Placental pericyte (primary cell): Measurements from ENCODE around the gene UBE2J2. TPM values are rescaled to one million over a fixed set of nuclear protein-coding genes. Genes with fewer than 3 reads are reported as not detected.

ENCODE experiments used
- small RNA-seq: library from RNA; depleted of rRNA; stranded (forward); fragments of <200 nt; gene quantifications from one replicate; pipeline ENCODE3, GENCODE V24; 2012; ENCODE audit warnings: low replicate concordance
- total RNA-seq: library from RNA; depleted of rRNA; stranded (reverse); fragments of >200 nt; gene quantifications from 2 replicates; pipeline ENCODE4 v1.2.3, GENCODE V29; 2012

Gene UBE2J2
- 50.1 and 62.3 TPM in 2 replicates for total RNA-seq

DNA sequence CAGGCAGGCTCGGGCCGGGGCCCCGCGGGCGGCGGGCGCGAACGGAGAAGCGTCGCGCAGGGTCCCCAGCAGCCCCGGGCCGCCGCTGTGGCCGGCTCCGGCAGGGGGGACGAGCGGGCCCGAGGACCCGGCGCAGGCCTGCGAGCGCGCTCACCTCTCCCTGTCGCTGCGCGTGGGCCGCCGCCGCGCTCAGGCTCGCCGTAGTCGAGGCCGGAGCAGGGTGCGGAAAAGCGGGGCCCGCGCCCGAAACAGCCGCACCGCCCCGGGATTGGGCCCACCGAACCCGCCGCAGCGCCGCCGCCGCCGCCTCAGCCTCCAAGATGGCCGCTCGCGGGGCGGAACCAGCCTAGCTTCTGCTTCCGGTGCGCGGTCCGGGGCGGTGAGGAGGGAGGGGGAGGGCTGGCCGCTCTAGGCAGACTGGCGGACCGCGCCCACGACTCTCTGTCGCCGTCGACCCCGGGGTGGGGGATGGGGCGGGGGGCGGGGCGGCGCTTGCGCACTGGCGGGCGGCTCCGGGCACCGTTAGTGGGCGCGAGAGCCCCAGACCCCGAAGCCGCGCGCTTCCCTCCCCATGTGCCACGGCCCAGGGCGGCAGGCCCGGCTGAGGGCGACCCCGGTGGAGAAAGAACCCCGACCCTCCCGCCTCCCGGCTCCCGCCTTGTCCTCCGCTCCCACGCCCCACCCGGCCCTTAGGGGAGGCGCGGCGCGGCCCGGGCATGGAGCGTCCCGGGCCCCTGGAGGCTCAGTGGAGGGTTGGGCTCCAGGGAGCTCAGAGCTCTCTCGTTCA is at the start of gene UBE2J2:
Gene UBE2J2, minus strand, starts transcription at position 343 of the 787 bp plus-strand sequence. CDS start 5,862 bp downstream, outside the sequence.

DNA sequence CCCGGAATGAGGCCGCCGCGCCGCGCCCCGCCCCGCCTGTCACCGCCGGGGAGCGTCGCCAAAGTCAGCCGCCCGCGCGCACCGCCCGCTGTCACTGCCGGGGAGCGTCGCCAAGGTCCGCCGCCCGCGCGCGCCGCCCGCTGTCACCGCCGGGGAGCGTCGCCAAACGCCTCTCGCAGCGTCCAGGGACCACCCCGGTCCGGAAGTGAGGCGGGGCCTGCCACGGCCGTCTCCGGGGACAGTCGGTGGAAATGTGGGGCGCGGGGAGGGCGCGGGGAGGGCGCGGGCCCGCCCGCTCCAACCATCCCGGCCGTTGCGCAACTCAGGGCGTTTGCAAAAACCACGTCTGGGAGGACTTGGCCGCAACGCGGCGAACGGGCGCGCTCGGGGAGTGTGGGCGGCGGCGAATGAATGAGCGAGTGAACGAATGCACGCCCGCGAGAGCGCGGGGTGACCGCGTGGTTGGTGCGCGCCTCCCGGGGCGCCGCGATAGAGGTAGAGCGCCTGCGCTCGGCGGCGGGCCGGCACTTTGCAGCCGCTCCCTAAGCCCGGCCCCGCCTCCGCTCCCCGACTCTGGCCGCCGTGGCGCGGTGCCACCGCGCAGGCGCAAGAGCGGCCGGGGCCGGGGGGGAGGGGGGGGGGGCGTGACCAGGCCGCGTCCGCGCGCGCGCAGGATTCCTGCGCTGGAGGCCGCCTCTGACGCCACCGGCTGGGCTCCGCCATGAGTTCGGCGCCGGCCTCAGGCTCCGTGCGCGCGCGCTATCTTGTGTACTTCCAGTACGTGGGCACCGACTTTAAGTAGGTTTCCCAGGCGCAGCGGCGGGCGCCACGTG is 34.5 kb upstream of the UBE2J2 start, which contains the start of the genes ACAP3 and PUSL1:
Gene ACAP3, minus strand, starts transcription at position 8 of the 833 bp plus-strand sequence. CDS start 115 bp downstream, outside the sequence.
Gene PUSL1, plus strand, starts transcription at position 675 of the 833 bp plus-strand sequence. Its CDS starts 47 bp downstream, at position 722.

DNA sequence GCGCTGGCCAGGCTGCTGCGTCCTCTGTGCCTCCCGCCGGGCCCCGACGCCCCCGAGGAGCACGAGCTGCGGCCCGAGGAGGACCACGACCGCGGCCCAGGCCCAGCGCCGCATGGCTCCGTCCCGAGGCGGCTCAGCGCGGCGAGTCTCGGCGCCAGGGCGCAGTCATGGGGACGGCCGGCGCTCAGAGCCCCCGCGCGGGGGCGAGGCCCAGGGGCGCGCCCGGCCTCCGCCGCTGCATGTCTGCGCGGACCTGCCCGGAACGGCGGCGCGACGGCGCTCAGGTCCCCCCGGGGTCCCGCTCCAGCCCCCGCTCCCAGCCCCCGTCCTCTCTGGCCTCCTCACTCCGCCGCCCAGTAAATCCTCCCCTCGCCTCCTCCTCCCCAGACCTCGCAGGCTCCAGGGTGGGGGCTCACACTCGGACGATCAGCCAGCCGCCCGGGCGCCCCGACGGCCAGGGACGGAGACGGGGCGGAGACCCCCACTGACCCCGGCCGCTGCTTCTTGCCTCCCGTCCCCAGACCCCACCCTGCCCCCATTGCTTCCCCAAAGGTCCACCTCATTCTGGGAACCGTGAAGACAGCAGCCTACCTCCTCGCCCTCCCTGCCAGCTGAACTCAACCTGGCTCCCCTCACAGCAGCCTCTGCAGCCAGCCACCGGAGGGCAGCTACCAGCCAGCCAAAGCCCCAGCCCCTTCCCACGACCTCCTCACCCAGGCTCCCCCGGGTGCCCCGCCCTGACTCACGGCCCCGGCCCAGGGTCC is 26.9 kb downstream of the UBE2J2 start, which contains the start of gene C1QTNF12:
Gene C1QTNF12, minus strand, starts transcription at position 146 of the 764 bp plus-strand sequence. Its CDS starts 32 bp downstream, at position 114.

DNA sequence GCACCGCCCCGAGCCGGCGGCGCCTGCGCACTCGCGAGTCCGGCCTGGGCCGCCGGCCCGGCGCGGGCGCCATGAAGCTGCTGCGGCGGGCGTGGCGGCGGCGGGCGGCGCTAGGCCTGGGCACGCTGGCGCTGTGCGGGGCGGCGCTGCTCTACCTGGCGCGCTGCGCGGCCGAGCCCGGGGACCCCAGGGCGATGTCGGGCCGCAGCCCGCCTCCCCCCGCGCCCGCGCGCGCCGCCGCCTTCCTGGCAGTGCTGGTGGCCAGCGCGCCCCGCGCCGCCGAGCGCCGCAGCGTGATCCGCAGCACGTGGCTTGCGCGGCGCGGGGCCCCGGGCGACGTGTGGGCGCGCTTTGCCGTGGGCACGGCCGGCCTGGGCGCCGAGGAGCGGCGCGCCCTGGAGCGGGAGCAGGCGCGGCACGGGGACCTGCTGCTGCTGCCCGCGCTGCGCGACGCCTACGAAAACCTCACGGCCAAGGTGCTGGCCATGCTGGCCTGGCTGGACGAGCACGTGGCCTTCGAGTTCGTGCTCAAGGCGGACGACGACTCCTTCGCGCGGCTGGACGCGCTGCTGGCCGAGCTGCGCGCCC is 41.4 kb downstream of the UBE2J2 start, which contains the start of gene B3GALT6:
Gene B3GALT6, plus strand, starts transcription at position 30 of the 588 bp plus-strand sequence. Its CDS starts 42 bp downstream, at position 72.

DNA sequence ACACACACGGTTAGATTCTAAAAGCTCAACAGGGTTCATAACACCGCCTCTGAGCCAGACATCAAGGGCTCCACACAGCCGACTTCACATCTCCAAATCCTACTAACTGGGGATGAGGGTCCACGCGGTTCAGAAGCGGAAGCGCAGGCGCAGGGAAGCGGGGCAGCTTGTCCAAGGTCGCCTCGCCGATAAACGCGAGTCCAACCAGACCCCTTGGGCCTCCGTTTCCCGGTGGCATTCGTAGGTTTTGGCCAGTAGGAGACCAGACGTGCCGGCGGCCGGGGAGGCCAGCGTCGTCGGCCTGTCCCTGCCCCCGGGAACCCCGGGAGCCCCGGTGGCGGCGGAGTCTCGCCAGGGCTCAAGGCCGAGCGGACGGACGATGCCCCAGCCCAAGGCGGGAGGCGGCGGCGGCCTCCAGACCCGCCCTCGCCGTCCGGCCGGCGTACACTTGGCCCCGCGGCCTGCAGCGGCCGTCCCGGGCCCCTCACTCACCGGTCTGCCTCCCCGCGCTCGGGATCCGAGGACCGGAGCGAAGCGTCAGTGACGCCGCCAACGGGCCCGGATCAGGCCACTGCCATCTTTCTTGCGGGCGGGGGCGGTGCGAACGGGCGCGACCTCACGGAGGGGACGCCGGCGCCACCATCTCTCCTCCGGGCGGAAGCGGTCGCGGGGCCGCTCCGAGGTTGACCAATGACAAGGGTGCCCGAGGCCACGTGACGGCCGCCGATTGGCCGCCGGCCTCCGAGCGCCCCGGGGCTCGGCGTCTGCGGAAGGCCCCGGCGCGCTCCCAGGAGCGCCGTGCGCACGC is 42.0 kb downstream of the UBE2J2 start, which contains the start of gene SDF4:
Gene SDF4, minus strand, starts transcription at position 602 of the 808 bp plus-strand sequence. CDS start 3,229 bp downstream, outside the sequence.

DNA sequence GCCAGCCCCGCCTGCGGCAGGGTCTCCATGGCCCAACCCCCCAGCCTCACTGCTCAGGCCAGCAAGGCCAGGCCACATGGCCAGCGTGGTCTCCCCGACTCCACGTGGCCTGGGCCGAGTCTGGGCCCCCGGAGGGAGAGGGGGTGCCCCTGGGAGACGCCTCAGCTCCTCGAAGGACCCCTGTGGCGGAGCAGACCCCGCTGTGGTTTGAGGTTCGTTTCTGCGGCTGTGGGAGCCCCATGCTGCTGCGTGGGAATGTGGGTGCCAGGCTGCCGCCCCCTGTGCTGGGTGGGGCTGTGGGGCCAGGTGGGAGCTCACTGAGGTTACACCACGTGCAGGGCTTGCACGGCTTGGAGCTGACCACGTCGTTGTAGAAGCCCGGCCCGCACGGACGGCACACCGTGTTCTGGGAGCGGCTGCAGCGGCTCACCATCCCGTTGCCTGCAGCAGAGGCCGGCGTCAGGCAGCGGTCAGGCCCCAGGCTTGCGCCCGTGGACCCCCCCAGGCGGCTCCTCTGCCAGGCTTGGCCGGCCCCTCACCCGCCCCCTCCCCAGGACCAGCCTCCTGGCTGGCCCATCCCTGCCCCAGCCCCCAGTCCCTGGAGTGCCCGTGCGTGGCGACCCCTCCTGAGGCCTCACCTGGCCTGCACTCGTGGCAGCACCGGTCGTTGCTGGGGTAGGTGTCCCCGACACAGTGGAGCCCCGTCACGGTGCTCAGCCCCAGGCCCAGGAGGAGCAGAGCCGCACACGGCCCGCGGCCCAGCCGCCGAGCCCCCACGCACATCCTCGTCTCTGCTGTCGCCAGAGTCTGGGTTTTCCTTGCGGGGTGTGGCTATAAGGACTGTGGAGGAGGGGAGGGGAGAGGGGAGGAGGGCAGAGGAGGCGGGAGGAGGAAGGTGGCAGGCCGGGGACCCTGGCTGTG is 60.0 kb downstream of the UBE2J2 start, which contains the start of gene TNFRSF4:
Gene TNFRSF4, minus strand, starts transcription at position 809 of the 921 bp plus-strand sequence. Its CDS starts 26 bp downstream, at position 783.

DNA sequence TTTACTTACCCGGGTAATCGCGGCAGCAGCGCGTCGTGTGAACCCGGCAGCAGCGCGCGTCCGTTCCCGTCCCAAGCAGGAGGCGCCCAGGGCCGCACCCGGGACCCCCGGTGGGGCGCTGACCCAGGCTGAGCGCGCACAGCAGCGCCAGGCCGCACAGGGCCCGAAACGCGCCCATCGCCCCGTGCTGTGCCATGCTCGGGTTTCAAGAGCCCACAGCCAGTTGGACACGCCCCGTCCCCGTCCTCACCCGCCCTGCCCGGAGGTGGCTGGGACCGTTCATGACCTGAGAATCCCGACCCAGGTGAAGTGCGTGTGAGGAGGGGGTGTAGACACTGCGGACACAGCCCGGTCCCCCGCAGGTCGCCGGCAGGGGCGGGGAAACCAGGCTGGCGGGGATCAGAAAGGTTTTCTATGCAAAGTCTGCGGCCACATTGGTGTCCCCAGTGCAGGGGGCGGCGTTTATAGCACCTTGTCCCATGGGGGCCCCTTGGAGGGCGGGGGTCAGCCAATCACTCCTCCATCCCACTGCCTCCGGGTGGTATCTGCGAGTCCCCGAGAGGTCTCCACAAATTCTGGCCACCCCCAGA is 67.2 kb downstream of the UBE2J2 start, which contains the start of gene TNFRSF18:
Gene TNFRSF18, minus strand, starts transcription at position 217 of the 590 bp plus-strand sequence. Its CDS starts 21 bp downstream, at position 196.

Small RNA genes lying within 50 kb of the gene (small RNA-seq; reads per million reads assigned to genes)
- gene MIR6726: not detected

Other genes with a start within 250 kb of the UBE2J2 start
- gene RNF223, start 199.5 kb downstream of the UBE2J2 start, total RNA-seq: not detected in 2 replicates
- gene C1orf159, start 157.8 kb downstream of the UBE2J2 start, total RNA-seq: 9.0 and 24.8 TPM in 2 replicates
- gene TTLL10, start 100.0 kb downstream of the UBE2J2 start, total RNA-seq: not detected in 2 replicates
- not detected in 2 replicates for gene TNFRSF18, start 67.3 kb downstream of the UBE2J2 start, total RNA-seq
- gene TNFRSF4, start 59.7 kb downstream of the UBE2J2 start, total RNA-seq: not detected in 2 replicates
- 104 and 223 TPM in 2 replicates for gene SDF4, start 41.9 kb downstream of the UBE2J2 start, total RNA-seq
- gene B3GALT6, start 41.6 kb downstream of the UBE2J2 start, total RNA-seq: 34.4 and 38.5 TPM in 2 replicates
- 0.44 and 1.3 TPM in 2 replicates for gene C1QTNF12, start 27.1 kb downstream of the UBE2J2 start, total RNA-seq
- 0.57 and 1.3 TPM in 2 replicates for gene SCNN1D, start 6.6 kb upstream of the UBE2J2 start, total RNA-seq
- gene ACAP3, start 34.1 kb upstream of the UBE2J2 start, total RNA-seq: 37.2 and 53.4 TPM in 2 replicates
- 23.0 and 37.4 TPM in 2 replicates for gene PUSL1, start 34.7 kb upstream of the UBE2J2 start, total RNA-seq
- 83.8 and 94.6 TPM in 2 replicates for gene INTS11, start 50.8 kb upstream of the UBE2J2 start, total RNA-seq
- 20.8 and 28.1 TPM in 2 replicates for gene CPTP, start 50.9 kb upstream of the UBE2J2 start, total RNA-seq
- gene TAS1R3, start 57.4 kb upstream of the UBE2J2 start, total RNA-seq: 0.14 and 1.3 TPM in 2 replicates
- gene DVL1, start 75.6 kb upstream of the UBE2J2 start, total RNA-seq: 56.5 and 159 TPM in 2 replicates
- 342 and 367 TPM in 2 replicates for gene MXRA8, start 84.7 kb upstream of the UBE2J2 start, total RNA-seq
- 78.1 and 134 TPM in 2 replicates for gene AURKAIP1, start 101.4 kb upstream of the UBE2J2 start, total RNA-seq
- gene CCNL2, start 125.5 kb upstream of the UBE2J2 start, total RNA-seq: 96.1 and 129 TPM in 2 replicates
- 51.9 and 91.8 TPM in 2 replicates for gene MRPL20, start 133.4 kb upstream of the UBE2J2 start, total RNA-seq
- gene ANKRD65, start 147.4 kb upstream of the UBE2J2 start, total RNA-seq: under 0.01 and 0.14 TPM in 2 replicates
- gene VWA1, start 161.8 kb upstream of the UBE2J2 start, total RNA-seq: 5.9 and 7.9 TPM in 2 replicates
- gene ATAD3C, start 175.8 kb upstream of the UBE2J2 start, total RNA-seq: under 0.01 TPM in 1 of 2 replicates, not detected in the other
- 26.9 and 34.1 TPM in 2 replicates for gene ATAD3B, start 197.9 kb upstream of the UBE2J2 start, total RNA-seq
- 47.1 and 78.2 TPM in 2 replicates for gene ATAD3A, start 238.3 kb upstream of the UBE2J2 start, total RNA-seq